ENCODE data around the gene KLKB1. TPM values are rescaled to one million over a fixed set of nuclear protein-coding genes. Genes with fewer than 3 reads are reported as not detected.

KLKB1 gene
- total and polyA plus RNA-seq, 3 donors from 2014 or later, result 2.7 to 4.4 (median 3.5) TPM

GRCh38 chr4:186285147-186285546, 57.8 kb downstream of the KLKB1 start:
- H3K9me3 ChIP-seq, result no peaks in the 10 kb centered on the region
- no peak for TF ChIP-seq POLR2A (IDR thresholded peaks at IDR 0.05)
- TF ChIP-seq, protein P1, sequence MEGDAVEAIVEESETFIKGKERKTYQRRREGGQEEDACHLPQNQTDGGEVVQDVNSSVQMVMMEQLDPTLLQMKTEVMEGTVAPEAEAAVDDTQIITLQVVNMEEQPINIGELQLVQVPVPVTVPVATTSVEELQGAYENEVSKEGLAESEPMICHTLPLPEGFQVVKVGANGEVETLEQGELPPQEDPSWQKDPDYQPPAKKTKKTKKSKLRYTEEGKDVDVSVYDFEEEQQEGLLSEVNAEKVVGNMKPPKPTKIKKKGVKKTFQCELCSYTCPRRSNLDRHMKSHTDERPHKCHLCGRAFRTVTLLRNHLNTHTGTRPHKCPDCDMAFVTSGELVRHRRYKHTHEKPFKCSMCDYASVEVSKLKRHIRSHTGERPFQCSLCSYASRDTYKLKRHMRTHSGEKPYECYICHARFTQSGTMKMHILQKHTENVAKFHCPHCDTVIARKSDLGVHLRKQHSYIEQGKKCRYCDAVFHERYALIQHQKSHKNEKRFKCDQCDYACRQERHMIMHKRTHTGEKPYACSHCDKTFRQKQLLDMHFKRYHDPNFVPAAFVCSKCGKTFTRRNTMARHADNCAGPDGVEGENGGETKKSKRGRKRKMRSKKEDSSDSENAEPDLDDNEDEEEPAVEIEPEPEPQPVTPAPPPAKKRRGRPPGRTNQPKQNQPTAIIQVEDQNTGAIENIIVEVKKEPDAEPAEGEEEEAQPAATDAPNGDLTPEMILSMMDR (IDR thresholded peaks at IDR 0.05), result no peak
- intact Hi-C loops (cut with DNase I; ENCODE audit: low total_unique reads), result no loop called here
- H3K4me3 ChIP-seq, result no peak overlapping the region
- no peaks in the 10 kb centered on the region for H3K36me3 ChIP-seq (ENCODE audit: low read depth, missing control alignments)
- no peak for DNase-seq
- H3K27ac ChIP-seq, result no peak overlapping the region
- H3K4me1 ChIP-seq, result no peaks in the 10 kb centered on the region
- 89 to 96% methylated on average over 12 of the region's 12 CpGs for WGBS, 2 donors
- H3K27me3 ChIP-seq, result no peaks in the 10 kb centered on the region

DNA sequence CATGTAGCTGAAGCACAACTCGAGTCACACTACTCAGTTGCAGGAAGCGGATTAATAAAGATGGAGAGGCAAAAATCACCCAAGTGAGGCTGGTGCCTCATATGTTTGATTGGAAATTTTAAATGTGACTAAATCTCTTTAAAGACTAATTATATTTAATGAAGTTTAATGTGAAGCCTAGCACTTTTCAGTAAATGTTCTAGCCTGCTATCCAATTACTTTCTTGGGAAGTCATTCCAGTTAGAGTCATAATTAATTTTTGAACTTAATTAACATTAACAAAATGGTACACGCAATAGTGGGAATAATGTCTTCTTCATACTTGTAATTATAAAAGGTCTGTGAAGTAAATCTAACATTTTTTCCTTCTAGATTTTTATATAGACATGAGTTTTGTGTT, 59.3 kb downstream of the KLKB1 start:
- Histone ChIP-seq H3K36me3 (ENCODE audit: low read depth, missing control alignments) (no peaks in the 10 kb centered on the region), H3K27ac (no peak overlapping the region), H3K4me3 (no peak overlapping the region), H3K9me3 (no peaks in the 10 kb centered on the region), H3K27me3 (no peaks in the 10 kb centered on the region), H3K4me1 (no peaks in the 10 kb centered on the region)
- intact Hi-C loops (cut with DNase I; ENCODE audit: low total_unique reads), result no loop called here
- 93 to 96% methylated on average over 3 of the region's 3 CpGs for WGBS, 2 donors
- DNase-seq, result no peak
- TF ChIP-seq POLR2A (IDR thresholded peaks at IDR 0.05), result no peak
- TF ChIP-seq, protein P1 (IDR thresholded peaks at IDR 0.05), result no peak

DNA sequence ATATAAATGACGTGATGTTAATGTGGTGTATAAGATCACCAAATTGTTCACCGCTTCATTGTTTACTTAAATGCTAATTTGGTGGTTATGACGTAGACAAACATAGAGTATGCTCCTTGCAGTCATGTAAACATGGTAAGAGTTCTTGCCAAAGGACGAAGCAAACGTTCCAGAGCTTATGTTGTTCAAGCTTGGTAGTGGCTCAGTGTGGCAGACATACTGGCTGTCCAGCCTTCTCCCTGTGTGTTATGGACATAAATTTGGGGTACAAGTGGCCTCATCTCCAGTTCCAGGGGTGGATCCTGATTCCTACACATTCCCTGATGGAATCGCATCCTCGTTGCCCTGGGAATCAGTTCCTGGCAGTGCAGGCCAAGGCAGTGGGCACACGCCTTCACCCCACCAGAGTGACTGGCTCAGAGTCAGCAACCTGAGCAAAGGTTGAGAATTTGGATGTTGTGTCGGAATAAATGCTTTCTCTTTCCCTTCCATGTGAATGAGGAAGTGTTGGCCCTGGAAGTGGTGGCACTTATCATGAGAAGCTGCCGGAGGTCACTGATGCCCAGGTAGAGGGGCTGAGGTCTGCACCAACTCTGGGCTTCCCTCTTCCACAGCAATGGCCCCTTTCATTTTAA, 64.1 kb downstream of the KLKB1 start:
- Histone ChIP-seq H3K9me3 (no peaks in the 10 kb centered on the region), H3K4me3 (no peak overlapping the region), H3K27ac (no peak overlapping the region), H3K27me3 (no peaks in the 10 kb centered on the region), H3K4me1 (no peaks in the 10 kb centered on the region), H3K36me3 (ENCODE audit: low read depth, missing control alignments) (no peaks in the 10 kb centered on the region)
- TF ChIP-seq, protein P1 (IDR thresholded peaks at IDR 0.05), result no peak
- no peak for TF ChIP-seq POLR2A (IDR thresholded peaks at IDR 0.05)
- DNase-seq, result no peak
- 88% methylated on average over 9 to 10 of the region's 10 CpGs for WGBS, 2 donors
- intact Hi-C loops (cut with DNase I; ENCODE audit: low total_unique reads), result no loop called here

- no peak for DNase-seq
- 79 to 89% methylated on average over 9 of the region's 9 CpGs for WGBS, 2 donors
These were observed 66.9 kb downstream of the KLKB1 start for GRCh38 chr4:186294160-186294559.

More at GRCh38 chr4:186294160-186294559, 66.9 kb downstream of the KLKB1 start:
- no peak overlapping the region for H3K27ac ChIP-seq
- no peaks in the 10 kb centered on the region for H3K36me3 ChIP-seq (ENCODE audit: low read depth, missing control alignments)
- no peak overlapping the region for H3K4me3 ChIP-seq
- TF ChIP-seq, protein P1 (IDR thresholded peaks at IDR 0.05), result no peak
- TF ChIP-seq POLR2A (IDR thresholded peaks at IDR 0.05), result no peak
- H3K9me3 ChIP-seq, result no peaks in the 10 kb centered on the region
- H3K4me1 ChIP-seq, result no peaks in the 10 kb centered on the region
- intact Hi-C loops (cut with DNase I; ENCODE audit: low total_unique reads), result no loop called here
- peaks cover 5% of the 10 kb centered on the region for H3K27me3 ChIP-seq
